GM23248 (cell line): ENCODE data around the gene WDPCP.

Experiments
- EZH2 ChIP-seq: fragments of 200-600 bp; sonication (generic); IDR thresholded peaks from 2 replicates; pipeline ENCODE4 v1.6.1; 2018; ENCODE audit warnings: antibody characterized with exemption, mild to moderate bottlenecking; ENCODE audit not compliant: insufficient read depth, poor library complexity, severe bottlenecking
- EZH2phosphoT487 ChIP-seq: fragments of 200-600 bp; sonication (generic); IDR thresholded peaks from 2 replicates; pipeline ENCODE4 v1.6.1; 2018; ENCODE audit warnings: antibody characterized with exemption, moderate library complexity, mild to moderate bottlenecking, low read depth; ENCODE audit not compliant: insufficient read depth

GRCh38 chr2:63538390-63538789 is 49.9 kb downstream of the WDPCP start:
- TF ChIP-seq EZH2 (no peak), EZH2phosphoT487 (no peak)
